CD8-positive, alpha-beta memory T cell (primary cell): ENCODE results near the gene CISH. TPM values are rescaled to one million over a fixed set of nuclear protein-coding genes. Genes with fewer than 3 reads are reported as not detected.

ENCODE experiments used
- CTCF ChIA-PET: fragments of 350-600 bp; sonication (Branson Sonifier 250); formaldehyde crosslinking; loops from one replicate; lab custom pipeline; 2021; ENCODE audit warnings: antibody characterized with exemption; lab: Charles Lee
- POLR2A ChIA-PET: fragments of 350-600 bp; sonication (Branson Sonifier 250); formaldehyde crosslinking; loops from one replicate; lab custom pipeline; 2021; ENCODE audit warnings: antibody characterized with exemption; lab: Charles Lee
- DNase-seq, 5 donors: peaks; one replicate each; pipeline versions ENCODE4 v3.0.0 to v3.0.0-alpha.2; 2020 to 2022; ENCODE audit warnings: mixed read lengths in 1 of 5
- H3K27ac ChIP-seq: one replicate; pipeline ENCODE4 v1.7.0; 2013; ENCODE audit warnings: low read depth, mild to moderate bottlenecking, low read length, moderate library complexity
- H3K27me3 ChIP-seq: 2 replicates; pipeline ENCODE4 v1.7.0; 2013; ENCODE audit warnings: low read length, mild to moderate bottlenecking; ENCODE audit not compliant: insufficient read depth, poor library complexity, severe bottlenecking
- H3K36me3 ChIP-seq: 2 replicates; pipeline ENCODE4 v1.7.0; 2013; ENCODE audit warnings: mild to moderate bottlenecking, low read length, moderate library complexity; ENCODE audit not compliant: insufficient read depth
- H3K4me1 ChIP-seq: 2 replicates; pipeline ENCODE4 v1.7.0; 2013; ENCODE audit warnings: mild to moderate bottlenecking, low read length, moderate library complexity; ENCODE audit not compliant: insufficient read depth
- H3K4me3 ChIP-seq: 2 replicates; pipeline ENCODE4 v1.7.0; 2013; ENCODE audit warnings: mild to moderate bottlenecking, low read length
- H3K9me3 ChIP-seq: 2 replicates; pipeline ENCODE4 v1.7.0; 2013; ENCODE audit warnings: mild to moderate bottlenecking, low read length
- H3K27ac Mint-ChIP-seq, 8 donors: one replicate each; pipeline ENCODE4 v1.8.0; 2020 to 2021; ENCODE audit warnings: mixed read lengths in 8 of 8, mild to moderate bottlenecking in 6 of 8, inconsistent platforms in 3 of 8, moderate library complexity in 3 of 8
- H3K27me3 Mint-ChIP-seq, 2 donors: one replicate each; pipeline ENCODE4 v1.8.0; 2020 to 2021; ENCODE audit warnings: mixed read lengths in 2 of 2, mild to moderate bottlenecking in 1 of 2, moderate library complexity in 1 of 2
- H3K36me3 Mint-ChIP-seq, 3 donors: one replicate each; pipeline ENCODE4 v1.8.0; 2020 to 2021; ENCODE audit warnings: mixed read lengths in 3 of 3, inconsistent platforms in 1 of 3, mild to moderate bottlenecking in 1 of 3
- H3K4me1 Mint-ChIP-seq, 3 donors: one replicate each; pipeline ENCODE4 v1.8.0; 2020 to 2021; ENCODE audit warnings: mixed read lengths in 3 of 3, inconsistent platforms in 1 of 3, mild to moderate bottlenecking in 1 of 3
- H3K4me3 Mint-ChIP-seq, 7 donors: one replicate each; pipeline ENCODE4 v1.8.0; 2020 to 2021; ENCODE audit warnings: mixed read lengths in 7 of 7, mild to moderate bottlenecking in 6 of 7, moderate library complexity in 4 of 7, inconsistent platforms in 2 of 7
- H3K9me3 Mint-ChIP-seq, 5 donors: one replicate each; pipeline ENCODE4 v1.8.0; 2020 to 2022; ENCODE audit warnings: mixed read lengths in 5 of 5, mild to moderate bottlenecking in 3 of 5, moderate library complexity in 2 of 5, inconsistent platforms in 1 of 5
- polyA plus RNA-seq: library from polyadenylated mRNA; unstranded; fragments of 300-500 nt; fragmentation: Illumina TruSeq; gene quantifications from one replicate; pipeline ENCODE4 v1.2.3, GENCODE V29; 2021
- total RNA-seq, 2 experiments: library from RNA; stranded (reverse); gene quantifications; one replicate each; pipeline ENCODE4 v1.2.3, GENCODE V29; 2021

The CISH gene
- total RNA-seq (100 to 1,000 TPM; 216 to 222 TPM), polyA plus RNA-seq (92.8 TPM)

GRCh38 chr3:50611464-50612233 lies at the start of gene CISH:
CISH (minus strand) TSS chr3:50611774; CDS start chr3:50611650, 124 bp downstream.
- Mint-ChIP-seq H3K4me1 (peaks cover 69 to 81% (median 73%) of the 10 kb centered on the region in 3 donors), H3K27ac (peak within 1 kb of the TSS; percentile 91 to 99 (median 95)), H3K27me3 (no peaks in the 10 kb centered on the region), H3K36me3 (peaks cover 13 to 29% (median 15%) of the 10 kb centered on the region in 3 donors), H3K4me3 (peak within 1 kb of the TSS; percentile 82 to 97 (median 97)), H3K9me3 (no peaks in the 10 kb centered on the region)
- ChIA-PET CTCF (interaction anchor here (0.6 to 21.6 kb wide), 9 partner anchors 10 to 778 kb away, joined by 3 to 724 read pairs (median 9); partner anchors contain the start of genes C3orf18 and HEMK1), POLR2A (interaction anchor here (0.7 to 4.2 kb wide), 8 partner anchors 11 to 774 kb away, joined by 3 to 48 read pairs (median 14); partner anchors contain the start of genes C3orf18, HEMK1 and MANF)
- H3K36me3 ChIP-seq, result peaks cover 34% of the 10 kb centered on the region
- H3K4me1 ChIP-seq, result peaks cover 61% of the 10 kb centered on the region
- DNase-seq, result peak; percentile 90 to 92 (median 92)
- H3K27me3 ChIP-seq, result no peaks in the 10 kb centered on the region
- H3K4me3 ChIP-seq, result peak within 1 kb of the TSS; percentile 98
- H3K27ac ChIP-seq, result peak within 1 kb of the TSS; percentile 84
- H3K9me3 ChIP-seq, result no peaks in the 10 kb centered on the region

GRCh38 chr3:50660386-50660785 lies 48.8 kb upstream of the CISH start:
- ChIA-PET CTCF (no interaction called here), POLR2A (no interaction called here)
- Mint-ChIP-seq H3K9me3 (no peaks in the 10 kb centered on the region), H3K4me1 (peaks cover 2 to 5% (median 4%) of the 10 kb centered on the region in 3 donors), H3K27me3 (peaks cover 7 to 9% of the 10 kb centered on the region in 2 donors), H3K27ac (no peak overlapping the region), H3K36me3 (peaks cover 0 to 1% (median 0%) of the 10 kb centered on the region in 3 donors), H3K4me3 (no peak overlapping the region)
- DNase-seq, result no peak
- H3K4me3 ChIP-seq, result no peak overlapping the region
- H3K27ac ChIP-seq, result no peak overlapping the region
- no peaks in the 10 kb centered on the region for H3K4me1 ChIP-seq
- no peaks in the 10 kb centered on the region for H3K9me3 ChIP-seq
- no peaks in the 10 kb centered on the region for H3K27me3 ChIP-seq
- H3K36me3 ChIP-seq, result no peaks in the 10 kb centered on the region

GRCh38 chr3:50658831-50659230 lies 47.3 kb upstream of the CISH start:
- H3K36me3 Mint-ChIP-seq, result peaks cover 0 to 1% (median 0%) of the 10 kb centered on the region in 3 donors
- no peaks in the 10 kb centered on the region for H3K4me1 ChIP-seq
- no peak for DNase-seq
- H3K9me3 Mint-ChIP-seq, result no peaks in the 10 kb centered on the region
- H3K27me3 Mint-ChIP-seq, result peaks cover 3 to 9% of the 10 kb centered on the region in 2 donors
- H3K9me3 ChIP-seq, result no peaks in the 10 kb centered on the region
- no peaks in the 10 kb centered on the region for H3K36me3 ChIP-seq
- no peak overlapping the region for H3K27ac ChIP-seq
- POLR2A ChIA-PET, result no interaction called here
- H3K27ac Mint-ChIP-seq, result no peak overlapping the region
- CTCF ChIA-PET, result interaction anchor here (15.8 kb wide), 1 partner anchor 39 kb away, joined by 277 read pairs; the partner anchor contains the start of genes CISH and MAPKAPK3
- H3K4me3 ChIP-seq, result no peak overlapping the region
- no peaks in the 10 kb centered on the region for H3K4me1 Mint-ChIP-seq
- H3K27me3 ChIP-seq, result no peaks in the 10 kb centered on the region
- H3K4me3 Mint-ChIP-seq, result no peak overlapping the region

GRCh38 chr3:50658416-50658815 lies 46.8 kb upstream of the CISH start:
- Histone ChIP-seq H3K36me3 (no peaks in the 10 kb centered on the region), H3K27ac (no peak overlapping the region), H3K9me3 (no peaks in the 10 kb centered on the region), H3K4me3 (no peak overlapping the region), H3K27me3 (no peaks in the 10 kb centered on the region), H3K4me1 (no peaks in the 10 kb centered on the region)
- POLR2A ChIA-PET, result no interaction called here
- no peak for DNase-seq
- Mint-ChIP-seq H3K4me1 (no peaks in the 10 kb centered on the region), H3K36me3 (peaks cover 0 to 1% (median 0%) of the 10 kb centered on the region in 3 donors), H3K27me3 (peaks cover 3 to 9% of the 10 kb centered on the region in 2 donors), H3K27ac (peak overlapping the region in 1 of 8 donors; percentile 14), H3K4me3 (no peak overlapping the region), H3K9me3 (no peaks in the 10 kb centered on the region)
- CTCF ChIA-PET, result interaction anchor here (15.8 kb wide), 1 partner anchor 39 kb away, joined by 277 read pairs; the partner anchor contains the start of genes CISH and MAPKAPK3

- ChIA-PET POLR2A (no interaction called here), CTCF (interaction anchor here (0.9 to 15.8 kb wide), 2 partner anchors 13 to 38 kb away, joined by 3 to 277 read pairs; partner anchors contain the start of genes CISH and MAPKAPK3)
- Histone ChIP-seq H3K9me3 (no peaks in the 10 kb centered on the region), H3K27me3 (no peaks in the 10 kb centered on the region), H3K4me3 (no peak overlapping the region), H3K36me3 (no peaks in the 10 kb centered on the region), H3K27ac (no peak overlapping the region), H3K4me1 (no peaks in the 10 kb centered on the region)
- Mint-ChIP-seq H3K27ac (peak overlapping the region in 2 of 8 donors; percentile 14 to 47), H3K36me3 (peaks cover 0 to 1% (median 0%) of the 10 kb centered on the region in 3 donors), H3K9me3 (no peaks in the 10 kb centered on the region), H3K4me1 (peaks cover 0 to 3% (median 0%) of the 10 kb centered on the region in 3 donors), H3K4me3 (no peak overlapping the region), H3K27me3 (peaks cover 3 to 5% of the 10 kb centered on the region in 2 donors)
- DNase-seq, result no peak
Observed at GRCh38 chr3:50657816-50658215, 46.2 kb upstream of the CISH start.

GRCh38 chr3:50657407-50657806 lies 45.8 kb upstream of the CISH start:
- Histone ChIP-seq H3K4me1 (peaks cover 3% of the 10 kb centered on the region), H3K9me3 (no peaks in the 10 kb centered on the region), H3K27me3 (no peaks in the 10 kb centered on the region), H3K36me3 (no peaks in the 10 kb centered on the region), H3K4me3 (no peak overlapping the region), H3K27ac (no peak overlapping the region)
- peaks cover 0 to 1% (median 0%) of the 10 kb centered on the region in 3 donors for H3K36me3 Mint-ChIP-seq
- H3K27ac Mint-ChIP-seq, result peak overlapping the region in 1 of 8 donors; percentile 17
- no peak overlapping the region for H3K4me3 Mint-ChIP-seq
- peaks cover 0 to 3% (median 0%) of the 10 kb centered on the region in 3 donors for H3K4me1 Mint-ChIP-seq
- peaks cover 3% of the 10 kb centered on the region in 2 donors for H3K27me3 Mint-ChIP-seq
- POLR2A ChIA-PET, result no interaction called here
- DNase-seq, result no peak
- H3K9me3 Mint-ChIP-seq, result no peaks in the 10 kb centered on the region
- CTCF ChIA-PET, result interaction anchor here (0.9 to 15.8 kb wide), 2 partner anchors 13 to 38 kb away, joined by 3 to 277 read pairs; partner anchors contain the start of genes CISH and MAPKAPK3

- peaks cover 0 to 1% (median 0%) of the 10 kb centered on the region in 3 donors for H3K36me3 Mint-ChIP-seq
- no peak overlapping the region for H3K4me3 Mint-ChIP-seq
- DNase-seq, result no peak
- H3K4me1 Mint-ChIP-seq, result peaks cover 0 to 3% (median 0%) of the 10 kb centered on the region in 3 donors
- H3K27ac Mint-ChIP-seq, result peak overlapping the region in 3 of 8 donors; percentile 47 to 68 (median 58)
- Histone ChIP-seq H3K4me3 (no peak overlapping the region), H3K27ac (no peak overlapping the region), H3K27me3 (no peaks in the 10 kb centered on the region), H3K4me1 (peaks cover 3% of the 10 kb centered on the region), H3K9me3 (no peaks in the 10 kb centered on the region), H3K36me3 (no peaks in the 10 kb centered on the region)
- peaks cover under 1% of the 10 kb centered on the region in 2 donors for H3K27me3 Mint-ChIP-seq
- ChIA-PET POLR2A (no interaction called here), CTCF (interaction anchor here (0.9 to 15.8 kb wide), 2 partner anchors 12 to 37 kb away, joined by 3 to 277 read pairs; partner anchors contain the start of genes CISH and MAPKAPK3)
- no peaks in the 10 kb centered on the region for H3K9me3 Mint-ChIP-seq
Observed at GRCh38 chr3:50656417-50657195, 45.0 kb upstream of the CISH start.
